Suprapubic skin (tissue), 4 donors: Measurements from ENCODE around the gene ESRRG. TPM values are rescaled to one million over a fixed set of nuclear protein-coding genes. Genes with fewer than 3 reads are reported as not detected.

Source experiments
- DNase-seq, 2 donors: peaks; one replicate each; pipeline ENCODE4 v3.0.0-alpha.2; 2019; ENCODE audit warnings: low spot score in 2 of 2
- H3K27ac ChIP-seq: fragments of 200-600 bp; sonication (generic); one replicate; pipeline ENCODE4 v1.5.1; 2019
- H3K27me3 ChIP-seq: fragments of 200-600 bp; sonication (generic); one replicate; pipeline ENCODE4 v1.5.1; 2019
- H3K36me3 ChIP-seq: fragments of 200-600 bp; sonication (generic); one replicate; pipeline ENCODE4 v1.5.1; 2019
- H3K4me1 ChIP-seq: fragments of 200-600 bp; sonication (generic); one replicate; pipeline ENCODE4 v1.5.1; 2019
- H3K4me3 ChIP-seq: fragments of 200-600 bp; sonication (generic); one replicate; pipeline ENCODE4 v1.5.1; 2019; ENCODE audit warnings: mild to moderate bottlenecking
- H3K9me3 ChIP-seq: fragments of 200-600 bp; sonication (generic); one replicate; pipeline ENCODE4 v1.5.1; 2019
- EP300 ChIP-seq: sonication (generic); formaldehyde crosslinking; IDR thresholded peaks from one replicate; pipeline ENCODE4 v1.6.1; 2017; ENCODE audit warnings: antibody characterized with exemption
- POLR2A ChIP-seq, 2 donors: fragments of 450-650 bp; IDR thresholded peaks; one replicate each; pipeline ENCODE4 v1.6.1; 2017; ENCODE audit warnings: antibody characterized with exemption in 2 of 2, mild to moderate bottlenecking in 2 of 2, moderate library complexity in 2 of 2
- POLR2AphosphoS5 ChIP-seq, 3 donors: sonication (generic); formaldehyde crosslinking; IDR thresholded peaks; one replicate each; pipeline ENCODE4 v1.6.1; 2017; ENCODE audit warnings: antibody characterized with exemption in 3 of 3
- WGBS: methylation state at CpG from one replicate; pipeline ENCODE4 v1.1.5; 2018; 5-methylcytosine and 5-hydroxymethylcytosine counted together
- total RNA-seq, 4 donors: library from RNA; depleted of rRNA; stranded (reverse); fragments of >200 nt; gene quantifications; one replicate each; pipeline ENCODE4 v1.1.0, GENCODE V29; 2016
- TF ChIP-seq, protein P1 (sequence below), 2 donors: fragments of 200-600 bp in 1 of 2; fragments of 450-650 bp in 1 of 2; sonication (generic) in 1 of 2; IDR thresholded peaks; one replicate each; pipeline ENCODE4 v1.5.1; 2016 to 2019; ENCODE audit warnings: antibody characterized with exemption in 2 of 2, mild to moderate bottlenecking in 1 of 2, moderate library complexity in 1 of 2

ESRRG gene
- total RNA-seq, 4 donors from 2014 or later = 2.8 to 10.1 (median 4.6) TPM

- no peak for DNase-seq
- Histone ChIP-seq H3K4me1 (peaks cover 20% of the 10 kb centered on the region), H3K36me3 (no peaks in the 10 kb centered on the region), H3K4me3 (no peak overlapping the region), H3K27ac (no peak overlapping the region), H3K27me3 (peaks cover 32% of the 10 kb centered on the region), H3K9me3 (no peaks in the 10 kb centered on the region)
- WGBS = 59% methylated on average over 2 of the region's 2 CpGs
- TF ChIP-seq POLR2AphosphoS5 (IDR thresholded peaks at IDR 0.05) (no peak), POLR2A (IDR thresholded peaks at IDR 0.05) (no peak), EP300 (no peak)
- TF ChIP-seq, protein P1, sequence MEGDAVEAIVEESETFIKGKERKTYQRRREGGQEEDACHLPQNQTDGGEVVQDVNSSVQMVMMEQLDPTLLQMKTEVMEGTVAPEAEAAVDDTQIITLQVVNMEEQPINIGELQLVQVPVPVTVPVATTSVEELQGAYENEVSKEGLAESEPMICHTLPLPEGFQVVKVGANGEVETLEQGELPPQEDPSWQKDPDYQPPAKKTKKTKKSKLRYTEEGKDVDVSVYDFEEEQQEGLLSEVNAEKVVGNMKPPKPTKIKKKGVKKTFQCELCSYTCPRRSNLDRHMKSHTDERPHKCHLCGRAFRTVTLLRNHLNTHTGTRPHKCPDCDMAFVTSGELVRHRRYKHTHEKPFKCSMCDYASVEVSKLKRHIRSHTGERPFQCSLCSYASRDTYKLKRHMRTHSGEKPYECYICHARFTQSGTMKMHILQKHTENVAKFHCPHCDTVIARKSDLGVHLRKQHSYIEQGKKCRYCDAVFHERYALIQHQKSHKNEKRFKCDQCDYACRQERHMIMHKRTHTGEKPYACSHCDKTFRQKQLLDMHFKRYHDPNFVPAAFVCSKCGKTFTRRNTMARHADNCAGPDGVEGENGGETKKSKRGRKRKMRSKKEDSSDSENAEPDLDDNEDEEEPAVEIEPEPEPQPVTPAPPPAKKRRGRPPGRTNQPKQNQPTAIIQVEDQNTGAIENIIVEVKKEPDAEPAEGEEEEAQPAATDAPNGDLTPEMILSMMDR (IDR thresholded peaks at IDR 0.05) = no peak
Observed at GRCh38 chr1:216721863-216722262, 1.4 kb downstream of the ESRRG start.

DNA sequence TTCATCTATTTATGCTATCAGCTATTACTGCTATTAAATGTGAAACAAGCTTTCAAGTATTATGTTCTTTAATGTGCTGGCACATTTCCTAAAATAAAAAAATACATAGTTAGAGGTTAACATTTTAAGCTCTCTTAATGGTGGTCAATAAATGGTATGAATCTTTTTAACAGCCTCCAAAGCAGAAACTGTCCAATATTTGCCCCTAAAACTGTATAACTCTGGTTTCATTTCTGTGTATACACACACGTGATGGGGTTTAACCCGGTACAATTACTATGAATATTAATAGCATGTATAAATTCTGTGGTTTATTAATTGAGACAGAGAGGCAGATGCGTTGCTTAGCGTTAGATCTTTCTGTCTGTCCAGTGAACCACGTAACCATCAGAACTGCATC is 2.2 kb downstream of the ESRRG start:
- no peak overlapping the region for H3K27ac ChIP-seq
- WGBS = 52% methylated on average over 5 of the region's 5 CpGs
- TF ChIP-seq POLR2AphosphoS5 (IDR thresholded peaks at IDR 0.05) = no peak
- TF ChIP-seq EP300 = no peak
- TF ChIP-seq, protein P1 (IDR thresholded peaks at IDR 0.05) = no peak
- TF ChIP-seq POLR2A (IDR thresholded peaks at IDR 0.05) = no peak
- no peak for DNase-seq
- no peaks in the 10 kb centered on the region for H3K9me3 ChIP-seq
- H3K4me3 ChIP-seq = no peak overlapping the region
- H3K27me3 ChIP-seq = peaks cover 30% of the 10 kb centered on the region
- H3K4me1 ChIP-seq = peaks cover 20% of the 10 kb centered on the region
- no peaks in the 10 kb centered on the region for H3K36me3 ChIP-seq

DNA sequence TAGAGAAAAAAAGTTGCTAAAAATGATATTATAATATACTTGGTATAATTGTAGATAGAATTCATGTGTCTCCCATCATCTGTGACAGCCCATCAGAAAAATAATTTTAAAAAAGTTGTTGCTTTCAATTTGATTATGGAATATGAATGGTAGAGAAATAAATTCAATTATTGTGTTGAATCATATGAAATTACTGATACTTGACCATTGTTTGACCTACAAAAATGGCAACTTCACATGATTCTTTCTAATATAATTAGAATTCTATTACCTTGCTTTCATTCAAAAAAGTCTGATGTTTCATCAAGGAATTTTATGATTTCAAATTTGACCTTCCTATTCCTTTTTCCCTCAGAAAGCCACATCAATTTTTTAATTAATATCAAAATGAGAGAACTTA is 11.5 kb downstream of the ESRRG start:
- no peak overlapping the region for H3K27ac ChIP-seq
- TF ChIP-seq EP300 (no peak), POLR2AphosphoS5 (IDR thresholded peaks at IDR 0.05) (no peak), POLR2A (IDR thresholded peaks at IDR 0.05) (no peak)
- TF ChIP-seq, protein P1 (IDR thresholded peaks at IDR 0.05) = no peak
- peaks cover 14% of the 10 kb centered on the region for H3K27me3 ChIP-seq
- no peak overlapping the region for H3K4me3 ChIP-seq
- no peaks in the 10 kb centered on the region for H3K36me3 ChIP-seq
- H3K4me1 ChIP-seq = no peaks in the 10 kb centered on the region
- no peaks in the 10 kb centered on the region for H3K9me3 ChIP-seq
- DNase-seq = no peak

DNA sequence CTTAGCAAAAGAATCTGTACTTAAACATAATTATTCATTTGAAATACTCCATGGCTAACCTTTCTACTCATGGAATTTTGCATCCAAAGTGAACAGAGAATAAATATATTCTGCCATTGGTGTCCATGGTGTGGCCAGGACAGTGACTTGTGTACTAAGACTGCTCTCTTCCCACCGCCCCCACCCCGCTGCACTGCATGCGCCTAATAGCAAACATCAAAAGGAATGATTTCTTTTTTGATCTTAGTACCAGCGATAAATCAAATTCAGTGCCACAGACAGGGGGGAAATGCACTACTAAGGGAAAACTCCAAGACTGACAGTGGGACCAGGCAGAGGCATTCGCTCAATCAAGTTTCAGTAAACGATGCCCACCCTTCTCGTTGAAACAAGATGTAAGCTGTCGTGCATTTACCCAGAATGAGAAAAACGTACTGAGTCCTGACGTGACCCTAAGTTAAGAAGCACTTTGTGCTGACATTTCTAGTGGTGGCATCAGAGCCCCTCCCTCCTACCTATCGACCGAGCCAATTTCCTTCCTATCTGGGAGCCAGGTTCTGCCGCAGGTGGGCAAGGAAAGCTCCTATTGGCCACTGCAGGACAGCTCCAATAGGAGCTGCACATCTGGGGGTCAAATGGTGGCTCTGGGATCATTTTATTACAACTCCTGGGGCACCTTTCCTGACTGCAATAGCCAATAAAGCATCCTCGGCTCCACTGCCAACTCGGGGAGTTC is 12.5 kb downstream of the ESRRG start:
- 42% methylated on average over 14 of the region's 15 CpGs for WGBS

DNA sequence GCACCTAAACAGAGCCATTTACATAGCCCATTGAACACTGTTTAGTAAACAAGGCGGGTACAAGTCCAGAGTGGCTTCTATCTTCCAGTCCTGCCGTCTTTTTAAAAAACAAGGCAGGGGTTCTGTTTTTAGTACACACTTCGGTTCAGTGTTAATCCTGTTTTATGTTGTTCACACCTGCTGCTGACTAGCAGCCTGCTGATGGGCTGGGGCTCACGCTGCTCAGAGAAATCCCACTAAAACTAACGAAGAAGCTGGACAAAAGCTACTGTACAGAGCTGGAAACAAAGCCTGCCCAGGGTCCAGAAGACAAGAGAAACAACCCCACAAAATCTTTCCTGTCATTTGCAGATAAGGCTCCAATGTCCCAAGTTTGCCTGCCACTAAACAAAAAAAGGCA is 13.2 kb downstream of the ESRRG start:
- DNase-seq = no peak
- H3K27me3 ChIP-seq = peaks cover 14% of the 10 kb centered on the region
- H3K4me1 ChIP-seq = peaks cover 6% of the 10 kb centered on the region
- TF ChIP-seq, protein P1 (IDR thresholded peaks at IDR 0.05) = no peak
- TF ChIP-seq POLR2AphosphoS5 (IDR thresholded peaks at IDR 0.05) (no peak), EP300 (no peak), POLR2A (IDR thresholded peaks at IDR 0.05) (no peak)
- H3K36me3 ChIP-seq = no peaks in the 10 kb centered on the region
- no peaks in the 10 kb centered on the region for H3K9me3 ChIP-seq
- H3K27ac ChIP-seq = no peak overlapping the region
- 57% methylated on average over 5 of the region's 5 CpGs for WGBS
- no peak overlapping the region for H3K4me3 ChIP-seq

More for the DNA sequence above, 12.5 kb downstream of the ESRRG start:
- Histone ChIP-seq H3K27ac (no peak overlapping the region), H3K36me3 (no peaks in the 10 kb centered on the region), H3K27me3 (peaks cover 14% of the 10 kb centered on the region), H3K9me3 (no peaks in the 10 kb centered on the region), H3K4me3 (no peak overlapping the region), H3K4me1 (peaks cover under 1% of the 10 kb centered on the region)
- DNase-seq = no peak
- TF ChIP-seq, protein P1 (IDR thresholded peaks at IDR 0.05) = no peak
- TF ChIP-seq EP300 (no peak), POLR2AphosphoS5 (IDR thresholded peaks at IDR 0.05) (no peak), POLR2A (IDR thresholded peaks at IDR 0.05) (no peak)
